Heart left ventricle (tissue), 13 donors: ENCODE measurements around the gene PERM1.

ENCODE experiments used
- POLR2A ChIP-seq, 2 donors: fragments of 450-650 bp; IDR thresholded peaks; one replicate each; pipeline ENCODE4 v1.6.1; 2017; ENCODE audit warnings: antibody characterized with exemption in 2 of 2, mild to moderate bottlenecking in 2 of 2, moderate library complexity in 2 of 2
- TF ChIP-seq, protein P1 (sequence below), 12 donors: fragments of 200-600 bp; sonication (generic) in 4 of 12; IDR thresholded peaks; one replicate each; pipeline versions ENCODE4 v1.5.0 to v1.8.0; 2018 to 2022; ENCODE audit warnings: antibody characterized with exemption in 12 of 12, mild to moderate bottlenecking in 5 of 12
- donor health status: ischemic (EF 13 %, LVEDD 7.1; RV severe dilation, severe dysfunction).
- donor health status: DM: no; HTN: yes; CAD: no.
- donor health status: DM: no; HTN: no; CAD: no.
- donor health status: ischemic (EF 25% LVEDD 6.9; RV normal size, moderate dysfunction).
- donor health status: ischemic (EF 25% LVEDD 5.7; RV mildly dilated, moderate dysfunction).
- donor health status: ischemic (EF 35%, LVEDD 5.7; RV mildly dilated, moderate dysfunction).
- donor health status: nonischemic (EF 11% LVEDD 7.7; RV severe dilation, severe dysfunction).
- donor health status: DM: yes; HTN: yes; CAD: no.
- donor health status: PGD.
- donor health status: ischemic (EF 29% LVEDD 5.4; RV normal size, mild dysfunction).
- donor health status: nonischemic (EF 23%, LVEDD 6.1; RV moderate dilation, normal function).

DNA sequence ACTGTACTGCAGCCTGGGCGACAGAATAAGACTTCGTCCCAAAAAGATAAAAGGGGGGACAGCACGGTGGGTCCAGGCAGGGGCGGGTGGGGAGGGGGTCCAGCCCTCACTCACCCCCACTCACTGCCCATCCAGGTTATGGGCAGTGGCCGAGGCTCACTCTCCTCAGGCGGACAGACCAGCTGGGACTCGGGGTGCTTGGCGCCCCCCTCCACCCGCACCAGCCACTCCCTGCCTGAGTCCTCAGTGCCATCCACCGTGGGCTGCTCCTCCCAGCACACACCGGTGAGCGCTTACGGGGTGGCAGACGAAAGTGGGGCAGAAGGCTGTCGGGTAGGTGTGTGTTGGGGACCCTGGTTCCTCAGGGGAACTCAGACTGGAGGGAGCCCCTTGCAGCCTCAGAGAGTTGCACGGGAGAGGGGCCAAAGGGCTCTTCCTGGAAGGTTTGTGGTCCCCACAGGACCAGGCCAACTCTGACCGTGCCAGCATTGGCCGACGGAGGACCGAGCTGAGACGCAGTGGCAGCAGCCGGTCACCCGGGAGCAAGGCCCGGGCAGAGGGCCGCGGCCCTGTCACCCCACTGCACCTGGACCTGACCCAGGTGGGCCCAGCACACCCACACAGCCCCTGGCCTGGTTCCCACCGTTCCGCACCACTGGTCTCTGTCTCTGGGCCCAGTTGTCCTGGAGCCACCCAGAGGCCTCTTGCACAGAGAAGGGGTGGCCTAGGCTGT lies 9.0 kb downstream of the PERM1 start:
- no peak for TF ChIP-seq POLR2A (IDR thresholded peaks at IDR 0.05)
- TF ChIP-seq, protein P1, sequence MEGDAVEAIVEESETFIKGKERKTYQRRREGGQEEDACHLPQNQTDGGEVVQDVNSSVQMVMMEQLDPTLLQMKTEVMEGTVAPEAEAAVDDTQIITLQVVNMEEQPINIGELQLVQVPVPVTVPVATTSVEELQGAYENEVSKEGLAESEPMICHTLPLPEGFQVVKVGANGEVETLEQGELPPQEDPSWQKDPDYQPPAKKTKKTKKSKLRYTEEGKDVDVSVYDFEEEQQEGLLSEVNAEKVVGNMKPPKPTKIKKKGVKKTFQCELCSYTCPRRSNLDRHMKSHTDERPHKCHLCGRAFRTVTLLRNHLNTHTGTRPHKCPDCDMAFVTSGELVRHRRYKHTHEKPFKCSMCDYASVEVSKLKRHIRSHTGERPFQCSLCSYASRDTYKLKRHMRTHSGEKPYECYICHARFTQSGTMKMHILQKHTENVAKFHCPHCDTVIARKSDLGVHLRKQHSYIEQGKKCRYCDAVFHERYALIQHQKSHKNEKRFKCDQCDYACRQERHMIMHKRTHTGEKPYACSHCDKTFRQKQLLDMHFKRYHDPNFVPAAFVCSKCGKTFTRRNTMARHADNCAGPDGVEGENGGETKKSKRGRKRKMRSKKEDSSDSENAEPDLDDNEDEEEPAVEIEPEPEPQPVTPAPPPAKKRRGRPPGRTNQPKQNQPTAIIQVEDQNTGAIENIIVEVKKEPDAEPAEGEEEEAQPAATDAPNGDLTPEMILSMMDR (IDR thresholded peaks at IDR 0.05), result no peak
